ENCODE data around the gene CCIN.

GRCh38 chr9:36204906-36205547 lies 35.8 kb downstream of the CCIN start:
- TF ChIP-seq, protein P1, sequence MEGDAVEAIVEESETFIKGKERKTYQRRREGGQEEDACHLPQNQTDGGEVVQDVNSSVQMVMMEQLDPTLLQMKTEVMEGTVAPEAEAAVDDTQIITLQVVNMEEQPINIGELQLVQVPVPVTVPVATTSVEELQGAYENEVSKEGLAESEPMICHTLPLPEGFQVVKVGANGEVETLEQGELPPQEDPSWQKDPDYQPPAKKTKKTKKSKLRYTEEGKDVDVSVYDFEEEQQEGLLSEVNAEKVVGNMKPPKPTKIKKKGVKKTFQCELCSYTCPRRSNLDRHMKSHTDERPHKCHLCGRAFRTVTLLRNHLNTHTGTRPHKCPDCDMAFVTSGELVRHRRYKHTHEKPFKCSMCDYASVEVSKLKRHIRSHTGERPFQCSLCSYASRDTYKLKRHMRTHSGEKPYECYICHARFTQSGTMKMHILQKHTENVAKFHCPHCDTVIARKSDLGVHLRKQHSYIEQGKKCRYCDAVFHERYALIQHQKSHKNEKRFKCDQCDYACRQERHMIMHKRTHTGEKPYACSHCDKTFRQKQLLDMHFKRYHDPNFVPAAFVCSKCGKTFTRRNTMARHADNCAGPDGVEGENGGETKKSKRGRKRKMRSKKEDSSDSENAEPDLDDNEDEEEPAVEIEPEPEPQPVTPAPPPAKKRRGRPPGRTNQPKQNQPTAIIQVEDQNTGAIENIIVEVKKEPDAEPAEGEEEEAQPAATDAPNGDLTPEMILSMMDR (conservative IDR thresholded peaks at IDR 0.05; ENCODE audit: low read depth, low read length): peak; percentile 21; the same call in 1 of the 2 replicates
- TF ChIP-seq RAD21 (IDR thresholded peaks at IDR 0.05; ENCODE audit: low read length) (no peak), POLR2A (IDR thresholded peaks at IDR 0.05; ENCODE audit: low read depth, low read length) (no peak)
- TF ChIP-seq, protein P2, sequence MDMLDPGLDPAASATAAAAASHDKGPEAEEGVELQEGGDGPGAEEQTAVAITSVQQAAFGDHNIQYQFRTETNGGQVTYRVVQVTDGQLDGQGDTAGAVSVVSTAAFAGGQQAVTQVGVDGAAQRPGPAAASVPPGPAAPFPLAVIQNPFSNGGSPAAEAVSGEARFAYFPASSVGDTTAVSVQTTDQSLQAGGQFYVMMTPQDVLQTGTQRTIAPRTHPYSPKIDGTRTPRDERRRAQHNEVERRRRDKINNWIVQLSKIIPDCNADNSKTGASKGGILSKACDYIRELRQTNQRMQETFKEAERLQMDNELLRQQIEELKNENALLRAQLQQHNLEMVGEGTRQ (IDR thresholded peaks at IDR 0.05; ENCODE audit: low read depth, low read length): no peak
